Tibial artery (tissue), 4 donors: ENCODE data around the gene EXD2.
"Not testable (repeated sequence)": the region's sequence is repeated elsewhere in the genome, so short reads cannot be mapped to it uniquely, and the experiment has no call there.

Source experiments
- DNase-seq, 2 donors: peaks; one replicate each; pipeline ENCODE4 v3.0.0-alpha.2; 2019
- H3K27ac ChIP-seq, 2 donors: fragments of 200-600 bp; sonication (generic) in 1 of 2; 1 replicate in 1 of 2; 2 replicates in 1 of 2; pipeline ENCODE4 v1.5.1; 2018 to 2019; ENCODE audit warnings: mild to moderate bottlenecking in 1 of 2
- H3K27me3 ChIP-seq, 2 donors: fragments of 200-600 bp; sonication (generic) in 1 of 2; one replicate each; pipeline versions ENCODE4 v1.5.1 to v1.6.0; 2016 to 2019
- H3K36me3 ChIP-seq, 3 donors: fragments of 200-600 bp; sonication (generic) in 2 of 3; one replicate each; pipeline ENCODE4 v1.5.1; 2016 to 2019; ENCODE audit warnings: mild to moderate bottlenecking in 2 of 3
- H3K4me1 ChIP-seq, 4 donors: fragments of 200-600 bp; sonication (generic) in 2 of 4; 1 replicate in 3 of 4; 2 replicates in 1 of 4; pipeline ENCODE4 v1.5.1; 2016 to 2019
- H3K4me3 ChIP-seq, 2 donors: fragments of 200-600 bp; sonication (generic) in 1 of 2; 1 replicate in 1 of 2; 2 replicates in 1 of 2; pipeline ENCODE4 v1.5.1; 2018 to 2019; ENCODE audit warnings: mild to moderate bottlenecking in 2 of 2
- H3K9me3 ChIP-seq, 3 donors: fragments of 200-600 bp; sonication (generic) in 1 of 3; one replicate each; pipeline ENCODE4 v1.5.1; 2016 to 2019
- CTCF ChIP-seq, 2 experiments: fragments of 200-600 bp in 1 of 2; fragments of 450-650 bp in 1 of 2; IDR thresholded peaks; one replicate each; pipeline ENCODE4 v1.5.1; 2017 to 2019; ENCODE audit warnings: antibody characterized with exemption in 2 of 2, mild to moderate bottlenecking in 1 of 2, moderate library complexity in 1 of 2
- intact Hi-C: fragments of 100-400 bp; cut with DNase I; formaldehyde crosslinking; loops from one replicate; pipeline ENCODE4 v1.15.0; 2023; ENCODE audit warnings: low total_unique reads

EXD2 gene

DNA sequence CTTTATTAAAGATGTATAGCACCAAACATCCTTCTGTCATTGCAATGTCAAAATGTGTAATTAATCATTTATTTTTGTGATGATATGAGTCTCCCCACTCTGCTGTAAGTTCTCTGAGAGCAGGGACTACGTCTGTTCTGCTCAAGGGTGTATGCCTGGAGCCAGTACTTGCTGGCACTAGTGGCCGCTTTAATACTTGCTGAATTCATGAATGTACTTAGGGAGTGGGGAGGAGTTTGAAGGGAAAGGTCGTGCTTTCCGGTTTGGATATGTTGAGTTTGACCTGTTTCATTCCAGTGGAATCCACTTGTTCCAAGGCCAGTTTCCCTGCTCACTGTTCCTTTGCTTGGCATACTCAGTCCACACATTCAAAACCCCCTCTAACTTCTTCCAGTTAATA, 36.5 kb upstream of the EXD2 start:
- intact Hi-C loops = no loop called here
- no peak overlapping the region for H3K4me3 ChIP-seq
- no peak for TF ChIP-seq CTCF (IDR thresholded peaks at IDR 0.05)
- peaks cover 0 to 29% (median 21%) of the 10 kb centered on the region in 4 donors for H3K4me1 ChIP-seq
- peak overlapping the region in 1 of 2 donors; percentile 91 for H3K27ac ChIP-seq
- no peaks in the 10 kb centered on the region for H3K9me3 ChIP-seq
- H3K27me3 ChIP-seq = no peaks in the 10 kb centered on the region
- no peaks in the 10 kb centered on the region for H3K36me3 ChIP-seq
- no peak for DNase-seq

- Histone ChIP-seq H3K36me3 (no peaks in the 10 kb centered on the region), H3K27ac (no peak overlapping the region), H3K9me3 (no peaks in the 10 kb centered on the region), H3K4me1 (peaks cover 0 to 15% (median 8%) of the 10 kb centered on the region in 4 donors), H3K27me3 (no peaks in the 10 kb centered on the region), H3K4me3 (no peak overlapping the region)
- DNase-seq = no peak
- no peak for TF ChIP-seq CTCF (IDR thresholded peaks at IDR 0.05)
- intact Hi-C loops = no loop called here
Measured at GRCh38 chr14:69156224-69156623, 35.1 kb upstream of the EXD2 start.

- H3K9me3 ChIP-seq = no peaks in the 10 kb centered on the region
- H3K4me1 ChIP-seq = no peaks in the 10 kb centered on the region
- H3K27ac ChIP-seq = no peak overlapping the region
- no peak for DNase-seq
- no peaks in the 10 kb centered on the region for H3K36me3 ChIP-seq
- no peak overlapping the region for H3K4me3 ChIP-seq
- no peaks in the 10 kb centered on the region for H3K27me3 ChIP-seq
- intact Hi-C loops = no loop called here
- no peak for TF ChIP-seq CTCF (IDR thresholded peaks at IDR 0.05)
Measured at GRCh38 chr14:69161590-69161989, 29.7 kb upstream of the EXD2 start.

DNA sequence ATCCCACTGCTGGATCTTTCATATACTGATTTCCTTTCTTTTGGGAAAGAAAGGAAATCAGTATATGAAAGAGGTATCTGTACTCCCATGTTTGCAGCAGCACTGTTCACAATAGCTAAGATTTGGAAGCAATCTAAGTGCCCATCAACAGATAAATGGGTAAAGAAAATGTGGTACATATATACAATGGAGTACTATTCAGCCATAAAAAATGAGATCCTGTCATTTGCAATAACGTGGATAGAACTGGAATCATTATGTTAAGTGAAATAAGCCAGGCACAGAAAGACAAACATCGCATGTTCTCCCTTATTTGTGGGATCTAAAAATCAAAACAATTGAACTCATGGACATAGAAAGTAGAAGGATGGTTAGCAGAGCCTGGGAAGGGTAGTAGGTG, 25.5 kb upstream of the EXD2 start:
- H3K36me3 ChIP-seq, H3K9me3 ChIP-seq, H3K4me1 ChIP-seq, H3K27ac ChIP-seq, H3K27me3 ChIP-seq, DNase-seq, H3K4me3 ChIP-seq, intact Hi-C loops: not testable (repeated sequence)

DNA sequence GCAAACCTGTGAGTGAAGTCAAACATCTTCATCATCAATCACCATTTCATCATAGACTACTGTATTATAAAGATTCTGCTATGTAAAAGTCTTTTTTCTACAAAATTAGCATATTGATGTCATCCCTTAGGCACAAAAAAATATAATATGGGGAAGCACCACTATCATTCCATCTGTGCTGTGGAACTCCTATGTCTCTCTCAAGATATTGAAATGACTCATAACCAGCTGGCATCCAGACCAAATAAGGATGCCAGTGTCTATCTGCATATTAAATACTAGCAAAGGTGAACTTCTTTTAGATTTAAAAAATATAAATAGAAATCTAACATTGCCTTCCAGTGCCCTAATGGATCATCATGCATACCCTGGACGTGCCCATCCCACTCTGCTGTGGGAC, 20.5 kb upstream of the EXD2 start:
- Histone ChIP-seq H3K27me3 (no peaks in the 10 kb centered on the region), H3K4me3 (no peak overlapping the region), H3K9me3 (no peaks in the 10 kb centered on the region), H3K4me1 (no peaks in the 10 kb centered on the region), H3K36me3 (no peaks in the 10 kb centered on the region), H3K27ac (no peak overlapping the region)
- DNase-seq = no peak
- intact Hi-C loops = no loop called here
- TF ChIP-seq CTCF (IDR thresholded peaks at IDR 0.05) = no peak

- no peak for TF ChIP-seq CTCF (IDR thresholded peaks at IDR 0.05)
- Histone ChIP-seq H3K27ac (no peak overlapping the region), H3K27me3 (no peaks in the 10 kb centered on the region), H3K36me3 (no peaks in the 10 kb centered on the region), H3K4me1 (no peaks in the 10 kb centered on the region), H3K9me3 (no peaks in the 10 kb centered on the region), H3K4me3 (no peak overlapping the region)
- no peak for DNase-seq
- intact Hi-C loops = no loop called here
Measured at GRCh38 chr14:69171569-69171968, 19.7 kb upstream of the EXD2 start.
